Bronchial smooth muscle cell (primary cell): ENCODE results near the gene TM9SF3. TPM values are rescaled to one million over a fixed set of nuclear protein-coding genes. Genes with fewer than 3 reads are reported as not detected.

Experiments used
- total RNA-seq: library from RNA; depleted of rRNA; stranded (reverse); fragments of >200 nt; gene quantifications from 2 replicates; pipeline ENCODE4 v1.2.1, GENCODE V29; 2014

The TM9SF3 gene
- total RNA-seq, result 98.5 and 108 TPM in 2 replicates

GRCh38 chr10:96586419-96587263 lies at the start of gene TM9SF3:
Gene TM9SF3 (minus strand): TSS chr10:96587012. CDS start chr10:96586835, 177 bp downstream.

DNA sequence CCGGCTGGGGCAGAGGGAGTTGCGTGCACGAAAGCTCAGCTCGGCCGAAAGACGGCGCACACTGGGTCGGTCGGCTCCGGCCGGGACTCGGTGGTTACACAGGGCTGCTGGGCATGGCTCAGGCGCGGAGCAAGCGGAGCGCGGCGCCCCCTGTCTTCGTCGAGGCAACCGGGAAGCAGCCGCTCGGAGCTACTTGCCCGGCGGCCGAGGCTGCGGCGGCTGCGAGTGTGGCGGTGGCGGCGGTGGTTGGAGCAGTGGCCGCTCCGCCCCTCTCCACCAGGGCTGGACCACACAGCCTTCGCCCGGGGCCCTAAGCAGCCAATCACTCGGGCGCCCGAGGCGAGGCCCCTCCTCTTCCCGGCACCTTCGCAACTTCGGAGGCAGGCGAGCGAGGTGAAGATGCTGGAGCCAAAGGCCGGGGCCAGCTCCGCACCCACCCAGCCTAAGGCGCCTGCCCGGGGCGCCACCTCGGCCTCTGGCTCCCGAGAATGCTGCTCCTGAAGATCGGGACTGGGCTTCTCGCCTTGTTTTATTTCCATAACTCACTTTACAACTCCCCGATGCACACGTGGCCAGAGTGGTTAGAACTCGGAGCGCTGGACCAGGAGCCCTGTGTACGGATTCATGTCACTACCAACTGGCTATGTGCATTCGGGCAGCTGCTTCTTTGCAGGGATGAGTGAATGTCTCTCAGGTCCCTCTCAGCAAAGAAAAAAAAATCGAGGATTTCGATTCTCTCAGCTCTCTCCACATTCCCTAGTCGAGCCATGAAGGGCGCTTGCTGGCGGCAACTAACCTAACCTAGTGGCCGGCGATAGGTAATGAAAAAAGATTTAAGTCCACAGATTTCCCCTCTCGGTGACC lies 72.9 kb downstream of the TM9SF3 start, which contains the start of gene TLL2:
Gene TLL2 (minus strand): TSS at position 229 of the 864 bp plus-strand sequence. CDS start 241 bp downstream, outside the sequence.

Other genes starting within 250 kb of the TM9SF3 start
- not detected in 2 replicates for gene OPALIN, start 228.0 kb downstream of the TM9SF3 start, total RNA-seq
- gene TLL2, start 73.1 kb downstream of the TM9SF3 start, total RNA-seq, result under 0.01 TPM in 2 replicates
- 0.16 and 0.52 TPM in 2 replicates for gene PIK3AP1, start 133.5 kb upstream of the TM9SF3 start, total RNA-seq
- gene LCOR, start 245.3 kb upstream of the TM9SF3 start, total RNA-seq, result 5.3 and 8.4 TPM in 2 replicates